Muscle of leg (tissue), 16 donors: ENCODE results near the gene MYH11. TPM values are rescaled to one million over a fixed set of nuclear protein-coding genes. Genes with fewer than 3 reads are reported as not detected.

ENCODE experiments used
- DNase-seq: peaks from one replicate; pipeline ENCODE4 v3.0.0; 2013
- H3K27ac ChIP-seq: one replicate; pipeline ENCODE4 v1.5.1; 2013; ENCODE audit warnings: mild to moderate bottlenecking, low read length, control low read depth
- H3K27me3 ChIP-seq: one replicate; pipeline ENCODE4 v1.6.1; 2013; ENCODE audit warnings: low read length; ENCODE audit not compliant: control insufficient read depth, insufficient read depth
- H3K36me3 ChIP-seq: one replicate; pipeline ENCODE4 v1.6.1; 2013; ENCODE audit warnings: low read length; ENCODE audit not compliant: control insufficient read depth, insufficient read depth
- H3K4me1 ChIP-seq: one replicate; pipeline ENCODE4 v1.6.1; 2013; ENCODE audit warnings: low read length; ENCODE audit not compliant: control insufficient read depth, insufficient read depth
- H3K4me3 ChIP-seq: one replicate; pipeline ENCODE4 v1.5.1; 2013; ENCODE audit warnings: low read length, control low read depth
- H3K9me3 ChIP-seq: replicated peaks from 2 replicates; pipeline ENCODE4 v1.6.1; 2013; ENCODE audit warnings: low read depth, low read length; ENCODE audit not compliant: control insufficient read depth
- WGBS: methylation state at CpG from one replicate; pipeline ENCODE4 v1.1.5; 2013; ENCODE audit warnings: missing lambda C conversion rate; ENCODE audit not compliant: insufficient coverage; 5-methylcytosine and 5-hydroxymethylcytosine counted together
- long read RNA-seq, 11 donors: transcript quantifications; one replicate each; lab custom pipeline, GENCODE V29; 2026
- polyA plus RNA-seq, 8 donors: library from polyadenylated mRNA; unstranded; fragments of 120-200 nt; gene quantifications; one replicate each; pipeline versions ENCODE4 v1.2.1 to v1.2.3, GENCODE V29; 2013; ENCODE audit warnings: inconsistent platforms in 1 of 8, low replicate concordance in 1 of 8; ENCODE audit not compliant: insufficient read length in 8 of 8, insufficient read depth in 1 of 8
- total RNA-seq: library from RNA; stranded (reverse); fragments of 120-200 nt; gene quantifications from one replicate; pipeline ENCODE4 v1.2.4, GENCODE V29; 2013

Gene MYH11
- total RNA-seq (9.4 TPM), polyA plus RNA-seq (10 to 100 TPM; 12.1 to 38.0 (median 21.1) TPM)
- long read RNA-seq, donor 1: 0 reads
- long read RNA-seq, donor 2: 0 reads
- long read RNA-seq, donor 3: 0 reads
- long read RNA-seq, donor 4: 0 reads
- long read RNA-seq, donor 5, full-length matches to known transcripts: 1 of 1 reads
- long read RNA-seq, donor 5, partial matches to known transcripts: 0 of 1 reads
- long read RNA-seq, donor 5, other reads (novel, unspliced or antisense): 0 of 1 reads
- long read RNA-seq, donor 6, partial matches to known transcripts: 0 of 1 reads
- long read RNA-seq, donor 6, other reads (novel, unspliced or antisense): 0 of 1 reads
- long read RNA-seq, donor 7: 0 reads
- long read RNA-seq, donor 8: 0 reads
- long read RNA-seq, donor 9: 0 reads
- long read RNA-seq, donor 10: 0 reads
- long read RNA-seq, donor 11, partial matches to known transcripts: 0 of 2 reads
- long read RNA-seq, donor 11, other reads (novel, unspliced or antisense): 0 of 2 reads

DNA sequence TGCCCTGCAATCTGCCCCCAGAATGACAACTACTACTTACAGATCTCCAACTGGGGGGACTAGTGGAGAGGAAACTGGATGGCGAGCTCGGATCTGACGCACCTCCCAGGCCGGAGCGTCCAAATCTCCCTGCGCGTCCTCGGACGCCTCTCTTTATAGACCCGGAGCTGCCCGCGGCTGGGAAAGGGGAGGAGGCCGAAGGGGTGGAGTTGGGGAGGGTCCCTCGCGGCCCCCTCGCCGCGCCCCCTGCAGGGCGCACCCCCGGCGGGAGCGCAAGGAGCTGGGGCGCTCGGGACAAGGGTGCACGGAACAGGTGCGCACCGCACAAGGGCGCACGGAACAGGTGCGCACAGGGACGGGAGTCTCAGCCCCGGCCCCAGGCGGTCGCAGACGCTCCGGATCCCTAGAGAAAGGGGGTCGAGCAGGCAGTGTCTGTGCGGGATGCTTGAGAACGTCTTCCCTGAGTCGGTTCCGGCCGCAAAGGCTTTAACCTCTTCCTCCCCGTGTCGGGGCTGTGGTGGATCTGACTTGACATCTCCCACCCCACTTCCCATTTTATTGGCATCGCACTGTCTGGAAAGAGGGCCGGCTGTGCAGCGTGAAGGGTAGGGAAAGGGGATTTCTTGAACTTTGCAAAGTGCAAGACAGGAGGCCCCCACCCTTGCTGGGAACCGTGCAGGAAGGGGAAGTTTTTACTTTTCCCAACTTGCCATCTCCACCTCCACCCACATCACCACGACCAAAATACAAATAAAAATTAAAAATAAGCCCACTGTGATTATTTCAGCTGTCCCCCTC, at the start of gene MYH11:
MYH11 (minus strand) TSS at position 128 of the 798 bp plus-strand sequence. CDS start 18,776 bp downstream, outside the sequence.
- Histone ChIP-seq H3K36me3 (no peaks in the 10 kb centered on the region), H3K4me1 (peaks cover 16% of the 10 kb centered on the region), H3K4me3 (peak within 1 kb of the TSS; percentile 27), H3K9me3 (no peaks in the 10 kb centered on the region), H3K27ac (no peak within 1 kb of the TSS), H3K27me3 (peaks cover 46% of the 10 kb centered on the region)
- peak; percentile 19 for DNase-seq
- WGBS: under 1% methylated on average over 36 of the region's 49 CpGs

DNA sequence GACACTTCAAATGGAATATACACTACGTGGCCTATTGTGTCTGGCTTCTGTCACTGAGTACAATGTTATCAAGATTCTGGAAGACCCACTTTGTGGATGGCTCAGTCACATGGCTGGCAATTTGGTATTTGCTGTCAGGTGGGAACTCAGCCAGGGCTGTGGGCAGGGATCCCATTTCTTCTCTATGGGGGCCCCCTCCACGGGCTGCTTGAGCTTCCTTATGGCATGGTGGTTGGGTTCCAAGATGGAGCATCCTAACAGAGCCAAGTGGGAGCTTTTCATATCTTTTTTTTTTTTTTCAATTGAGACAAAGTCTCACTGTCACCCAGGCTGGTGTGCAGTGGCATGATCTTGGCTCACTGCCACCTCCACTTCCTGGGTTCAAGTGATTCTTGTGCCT, 49.6 kb upstream of the MYH11 start:
- Histone ChIP-seq H3K9me3 (peaks cover 3% of the 10 kb centered on the region), H3K36me3 (no peaks in the 10 kb centered on the region), H3K27me3 (no peaks in the 10 kb centered on the region), H3K4me3 (no peak overlapping the region), H3K4me1 (no peaks in the 10 kb centered on the region), H3K27ac (no peak overlapping the region)
- no peak for DNase-seq
- WGBS: 100% methylated on average over 1 of the region's 2 CpGs

- Histone ChIP-seq H3K27ac (no peak overlapping the region), H3K27me3 (no peaks in the 10 kb centered on the region), H3K9me3 (peaks cover 3% of the 10 kb centered on the region), H3K4me3 (no peak overlapping the region), H3K36me3 (no peaks in the 10 kb centered on the region), H3K4me1 (no peaks in the 10 kb centered on the region)
- WGBS: 92% methylated on average over 2 of the region's 5 CpGs
- DNase-seq: no peak
Measured at GRCh38 chr16:15903960-15904359, 47.1 kb upstream of the MYH11 start.

DNA sequence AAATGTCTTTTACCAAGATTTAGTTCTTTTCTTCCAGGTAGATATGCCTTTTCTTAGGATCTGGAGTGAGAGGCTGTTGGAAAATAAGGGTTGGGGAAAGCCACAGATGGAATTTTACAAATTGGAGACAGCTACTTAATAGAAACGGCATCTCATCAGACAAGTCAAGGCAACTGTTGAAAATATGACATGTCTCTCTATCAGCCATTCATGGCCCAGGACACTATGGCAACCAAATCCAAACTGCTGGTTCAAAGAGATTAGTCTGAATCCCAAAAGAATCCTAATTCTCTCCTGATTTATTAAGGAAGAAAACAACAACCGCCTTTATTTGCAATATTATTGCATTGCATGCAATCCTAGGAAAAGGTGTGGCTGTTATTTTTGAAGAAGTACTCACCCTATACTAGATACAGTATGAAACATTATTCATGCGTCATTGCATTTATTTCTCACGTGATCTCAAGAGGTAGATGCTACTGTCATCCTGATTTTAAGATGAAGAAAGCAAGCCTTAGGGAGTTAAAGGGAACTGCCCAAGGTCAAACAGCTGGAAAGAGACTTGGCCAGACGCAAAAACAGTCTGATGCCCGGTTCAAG, 44.2 kb upstream of the MYH11 start:
- 69% methylated on average over 2 of the region's 6 CpGs for WGBS
- DNase-seq: no peak
- H3K4me1 ChIP-seq: no peaks in the 10 kb centered on the region
- H3K36me3 ChIP-seq: no peaks in the 10 kb centered on the region
- no peaks in the 10 kb centered on the region for H3K27me3 ChIP-seq
- no peak overlapping the region for H3K4me3 ChIP-seq
- H3K27ac ChIP-seq: no peak overlapping the region
- H3K9me3 ChIP-seq: no peaks in the 10 kb centered on the region

DNA sequence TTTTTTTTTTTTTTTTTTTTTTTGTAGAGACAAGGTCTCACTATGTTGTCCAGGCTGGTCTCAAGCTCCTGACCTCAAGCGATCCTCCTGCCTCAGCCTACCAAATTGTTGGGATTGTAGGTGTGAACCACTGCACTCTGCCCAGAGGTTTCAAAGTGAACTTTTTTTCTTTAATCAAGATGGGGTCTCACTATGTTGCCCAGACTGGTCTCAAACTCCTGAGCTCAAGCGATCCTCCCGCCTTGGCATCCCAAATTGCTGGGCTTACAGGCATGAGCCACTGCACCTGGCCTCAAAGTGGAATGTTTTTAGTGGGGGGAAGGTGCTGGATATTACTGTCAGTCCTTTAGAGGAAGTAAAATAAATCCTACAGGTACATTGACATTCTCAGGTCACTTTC, 43.5 kb upstream of the MYH11 start:
- Histone ChIP-seq H3K27ac (no peak overlapping the region), H3K27me3 (no peaks in the 10 kb centered on the region), H3K9me3 (no peaks in the 10 kb centered on the region), H3K4me3 (no peak overlapping the region), H3K36me3 (no peaks in the 10 kb centered on the region), H3K4me1 (no peaks in the 10 kb centered on the region)
- WGBS: no CpG with 5 or more reads among the region's 3 CpGs
- no peak for DNase-seq

DNA sequence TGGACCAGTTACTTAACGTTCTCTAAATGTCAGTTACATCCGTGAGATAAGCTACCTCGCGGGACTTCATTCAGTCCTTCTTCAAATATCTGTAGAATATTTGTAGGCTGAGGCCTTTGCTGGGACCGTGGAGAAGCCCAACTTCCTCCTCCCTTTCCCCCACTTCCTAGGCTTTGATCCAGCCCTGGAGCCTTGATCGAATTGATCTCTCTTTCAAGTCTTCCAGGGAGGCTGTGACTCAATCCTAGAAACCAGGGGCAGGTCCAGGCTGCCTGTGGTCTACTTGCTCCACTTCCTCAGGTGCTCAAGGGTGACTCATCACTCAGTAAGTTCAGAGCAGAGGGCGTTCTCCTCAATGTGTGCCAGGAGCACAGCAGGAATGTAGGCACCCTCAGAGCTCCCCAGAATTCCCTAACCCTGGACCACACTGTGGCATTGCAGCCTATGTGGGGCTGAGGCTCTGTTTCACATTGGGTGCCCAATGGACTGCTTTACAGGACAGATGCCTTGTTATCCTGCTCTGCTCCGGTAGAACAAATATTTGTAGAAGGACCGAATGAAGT, 42.8 kb upstream of the MYH11 start:
- Histone ChIP-seq H3K9me3 (no peaks in the 10 kb centered on the region), H3K36me3 (no peaks in the 10 kb centered on the region), H3K4me1 (no peaks in the 10 kb centered on the region), H3K27ac (no peak overlapping the region), H3K27me3 (no peaks in the 10 kb centered on the region), H3K4me3 (no peak overlapping the region)
- 53% methylated on average over 5 of the region's 9 CpGs for WGBS
- DNase-seq: no peak

DNA sequence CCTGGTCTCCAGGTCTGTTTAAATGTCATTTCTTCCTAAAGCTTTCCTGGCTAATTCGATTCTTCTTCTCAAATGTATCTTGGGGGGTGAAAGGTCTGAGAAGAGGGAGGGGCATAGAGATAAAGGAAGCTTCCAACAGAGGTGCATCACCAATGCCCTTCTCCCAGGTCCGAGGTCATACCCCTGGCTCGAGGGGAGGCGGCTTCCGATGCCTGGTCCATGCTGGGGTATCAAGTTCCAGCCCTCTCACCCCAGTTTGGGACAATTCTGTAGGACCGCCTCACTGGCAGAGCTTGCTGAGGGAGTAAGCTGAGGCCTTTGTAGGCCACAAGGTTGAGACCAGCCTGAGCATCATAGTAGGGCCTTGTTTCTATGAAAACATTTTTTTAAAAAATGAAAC, 41.8 kb upstream of the MYH11 start:
- 80% methylated on average over 1 of the region's 6 CpGs for WGBS
- Histone ChIP-seq H3K9me3 (no peaks in the 10 kb centered on the region), H3K4me3 (no peak overlapping the region), H3K27ac (no peak overlapping the region), H3K27me3 (no peaks in the 10 kb centered on the region), H3K4me1 (no peaks in the 10 kb centered on the region), H3K36me3 (no peaks in the 10 kb centered on the region)
- no peak for DNase-seq

DNA sequence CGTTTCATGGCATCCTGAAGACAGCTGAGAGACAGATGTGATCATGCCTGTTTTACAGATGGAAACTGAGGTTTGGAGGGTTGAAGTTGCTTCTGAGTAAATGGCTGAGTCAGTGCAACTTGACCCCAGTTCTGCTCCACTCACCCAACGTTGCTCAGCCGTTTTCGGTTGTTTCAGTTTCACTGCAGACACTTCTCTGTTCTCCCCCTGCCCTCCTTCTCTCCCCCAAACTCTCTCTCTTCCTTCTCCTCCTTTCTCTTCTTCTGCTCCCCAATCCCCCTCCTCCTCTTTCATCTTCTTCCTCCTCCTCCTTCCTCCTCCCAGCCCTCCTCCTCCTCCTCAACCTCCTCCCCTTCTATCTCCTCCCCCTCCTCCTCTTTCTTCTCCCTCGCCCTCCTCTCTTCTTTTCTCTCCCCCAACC, 41.0 kb upstream of the MYH11 start:
- H3K4me3 ChIP-seq: no peak overlapping the region
- WGBS: 43% methylated on average over 5 of the region's 5 CpGs
- H3K9me3 ChIP-seq: no peaks in the 10 kb centered on the region
- H3K4me1 ChIP-seq: no peaks in the 10 kb centered on the region
- peak; percentile 20 for DNase-seq
- H3K27me3 ChIP-seq: no peaks in the 10 kb centered on the region
- H3K27ac ChIP-seq: no peak overlapping the region
- H3K36me3 ChIP-seq: no peaks in the 10 kb centered on the region

- 80% methylated on average over 1 of the region's 8 CpGs for WGBS
- Histone ChIP-seq H3K27me3 (no peaks in the 10 kb centered on the region), H3K36me3 (no peaks in the 10 kb centered on the region)
Measured at GRCh38 chr16:15897121-15897780, 40.4 kb upstream of the MYH11 start.

More at GRCh38 chr16:15897121-15897780, 40.4 kb upstream of the MYH11 start:
- H3K27ac ChIP-seq: no peak overlapping the region
- no peak for DNase-seq
- no peaks in the 10 kb centered on the region for H3K4me1 ChIP-seq
- no peak overlapping the region for H3K4me3 ChIP-seq
- no peaks in the 10 kb centered on the region for H3K9me3 ChIP-seq
